NCI-H146 treated with DMSO at 0.1 percent for 48 hours (cell line): ENCODE data around the gene MMP24.

ENCODE experiments used
- DNase-seq: peaks from one replicate; lab custom pipeline; 2025; ENCODE audit not compliant: unreplicated experiment; lab: John Stamatoyannopoulos, UW

Gene MMP24

GRCh38 chr20:35291654-35292503 lies 65.4 kb downstream of the MMP24 start, which contains the start of gene FAM83C:
TSS of gene FAM83C (minus strand) at chr20:35292425. CDS start at chr20:35292304, 121 bp downstream.
- DNase-seq, result no peak

GRCh38 chr20:35292504-35293285 lies 66.2 kb downstream of the MMP24 start:
- no peak for DNase-seq

GRCh38 chr20:35293303-35294292 lies 67.1 kb downstream of the MMP24 start:
- no peak for DNase-seq

GRCh38 chr20:35294293-35294685 lies 67.8 kb downstream of the MMP24 start:
- DNase-seq, result no peak

- DNase-seq, result no peak
Observed at GRCh38 chr20:35295058-35295457, 68.6 kb downstream of the MMP24 start.

GRCh38 chr20:35295674-35296073 lies 69.2 kb downstream of the MMP24 start:
- DNase-seq, result no peak

GRCh38 chr20:35296101-35296554 lies 69.6 kb downstream of the MMP24 start:
- peak; percentile 76 for DNase-seq

- no peak for DNase-seq
Observed at GRCh38 chr20:35297155-35297554, 70.7 kb downstream of the MMP24 start.

- no peak for DNase-seq
Observed at GRCh38 chr20:35297740-35298139, 71.2 kb downstream of the MMP24 start.

- no peak for DNase-seq
Observed at GRCh38 chr20:35298264-35298663, 71.8 kb downstream of the MMP24 start.

GRCh38 chr20:35299780-35300179 lies 73.3 kb downstream of the MMP24 start:
- DNase-seq, result no peak

- DNase-seq, result no peak
Observed at GRCh38 chr20:35300469-35301262, 74.2 kb downstream of the MMP24 start.

GRCh38 chr20:35301426-35301825 lies 74.9 kb downstream of the MMP24 start:
- no peak for DNase-seq

GRCh38 chr20:35302421-35303335 lies 76.2 kb downstream of the MMP24 start:
- no peak for DNase-seq

- DNase-seq, result no peak
Observed at GRCh38 chr20:35303382-35303734, 76.9 kb downstream of the MMP24 start.

- peak; percentile 88 for DNase-seq
Observed at GRCh38 chr20:35303735-35304491, 77.4 kb downstream of the MMP24 start.

- no peak for DNase-seq
Observed at GRCh38 chr20:35304956-35305355, 78.5 kb downstream of the MMP24 start.
